Nephron (organoid): ENCODE measurements around the gene FBXL7.

Experiments
- H3K27ac Mint-ChIP-seq, 3 experiments: 2 replicates each; pipeline ENCODE4 v1.8.0; 2020; ENCODE audit warnings: mixed read lengths in 3 of 3, mild to moderate bottlenecking in 2 of 3, moderate library complexity in 1 of 3
- H3K27me3 Mint-ChIP-seq: 2 replicates; pipeline ENCODE4 v1.8.0; 2021; ENCODE audit warnings: low read depth, mild to moderate bottlenecking, moderate library complexity, mixed read lengths
- H3K36me3 Mint-ChIP-seq: 2 replicates; pipeline ENCODE4 v1.8.0; 2020; ENCODE audit warnings: low read depth, mixed read lengths
- H3K4me1 Mint-ChIP-seq: 2 replicates; pipeline ENCODE4 v1.8.0; 2020; ENCODE audit warnings: mixed read lengths
- H3K4me3 Mint-ChIP-seq, 3 experiments: 2 replicates each; pipeline ENCODE4 v1.8.0; 2020; ENCODE audit warnings: mild to moderate bottlenecking in 3 of 3, mixed read lengths in 3 of 3, moderate library complexity in 2 of 3
- H3K9me3 Mint-ChIP-seq: 2 replicates; pipeline ENCODE4 v1.8.0; 2020; ENCODE audit warnings: mixed read lengths
- CTCF ChIP-seq, 3 experiments: fragments of 200-600 bp; sonication (generic); IDR thresholded peaks; one replicate each; pipeline ENCODE4 v1.5.0; 2021; ENCODE audit warnings: antibody characterized with exemption in 3 of 3; ENCODE audit not compliant: unreplicated experiment in 3 of 3

FBXL7 gene

DNA sequence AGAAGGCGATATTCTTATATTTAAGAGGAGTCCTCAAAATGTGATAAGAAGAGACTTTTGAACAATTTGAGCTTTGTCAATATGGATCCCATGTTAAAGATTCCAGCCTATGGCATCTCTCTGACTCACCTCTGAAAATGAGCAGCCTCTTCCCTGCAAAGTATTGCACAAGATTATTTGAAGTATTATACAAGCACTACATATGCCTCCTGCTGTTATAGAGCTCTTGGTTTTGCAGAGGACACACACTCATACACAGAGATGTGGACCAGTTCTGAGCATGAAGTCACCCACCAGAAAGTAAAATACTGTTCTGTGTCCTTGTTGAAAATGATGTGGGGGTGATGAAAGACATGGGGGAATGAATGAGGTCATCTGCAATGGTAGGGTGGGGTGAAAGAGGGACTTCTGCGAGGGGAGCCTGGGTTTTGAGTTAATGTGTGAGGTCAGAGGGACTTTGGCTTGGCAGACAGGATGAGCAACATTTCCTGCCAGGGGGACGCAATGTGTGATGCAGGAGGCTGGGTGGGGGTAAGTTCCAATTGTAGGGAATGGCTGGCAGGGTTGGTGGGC is 25.8 kb downstream of the FBXL7 start:
- Mint-ChIP-seq H3K4me3 (no peak overlapping the region), H3K27me3 (peaks cover 3% of the 10 kb centered on the region), H3K36me3 (peaks cover 36% of the 10 kb centered on the region), H3K4me1 (peaks cover 36% of the 10 kb centered on the region), H3K27ac (no peak overlapping the region), H3K9me3 (peaks cover 3% of the 10 kb centered on the region)
- TF ChIP-seq CTCF (IDR thresholded peaks at IDR 0.05; ENCODE audit: unreplicated experiment in 3 of 3) = no peak

DNA sequence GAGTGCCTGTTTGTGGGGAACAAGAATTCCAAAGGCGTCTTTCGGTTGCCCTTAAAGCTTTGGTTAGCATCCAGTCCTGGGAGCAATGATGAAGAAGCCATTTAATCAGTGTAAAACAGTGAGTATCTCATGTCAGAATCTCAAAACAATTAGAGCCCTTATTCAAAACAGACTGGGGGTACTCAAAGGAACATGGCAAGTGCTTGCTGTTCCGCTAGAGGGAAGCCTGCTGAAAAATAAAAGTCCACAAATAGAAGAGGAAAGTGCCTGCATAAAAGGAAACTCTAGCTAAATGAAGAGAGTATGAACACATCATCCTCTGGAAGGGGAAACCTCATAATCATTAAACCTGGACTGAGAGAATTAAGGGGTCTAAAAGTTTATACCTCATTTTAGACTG is 26.4 kb downstream of the FBXL7 start:
- H3K36me3 Mint-ChIP-seq = peaks cover 36% of the 10 kb centered on the region
- no peak overlapping the region for H3K27ac Mint-ChIP-seq
- TF ChIP-seq CTCF (IDR thresholded peaks at IDR 0.05; ENCODE audit: unreplicated experiment in 3 of 3) = no peak
- peaks cover 30% of the 10 kb centered on the region for H3K4me1 Mint-ChIP-seq
- H3K4me3 Mint-ChIP-seq = no peak overlapping the region
- peaks cover 3% of the 10 kb centered on the region for H3K9me3 Mint-ChIP-seq
- peaks cover 3% of the 10 kb centered on the region for H3K27me3 Mint-ChIP-seq

- Mint-ChIP-seq H3K4me3 (no peak overlapping the region), H3K4me1 (peaks cover 31% of the 10 kb centered on the region), H3K27ac (no peak overlapping the region), H3K9me3 (peaks cover 16% of the 10 kb centered on the region), H3K36me3 (peaks cover 51% of the 10 kb centered on the region), H3K27me3 (peaks cover 3% of the 10 kb centered on the region)
- no peak for TF ChIP-seq CTCF (IDR thresholded peaks at IDR 0.05; ENCODE audit: unreplicated experiment in 3 of 3)
Measured at GRCh38 chr5:15528476-15528875, 28.5 kb downstream of the FBXL7 start.

DNA sequence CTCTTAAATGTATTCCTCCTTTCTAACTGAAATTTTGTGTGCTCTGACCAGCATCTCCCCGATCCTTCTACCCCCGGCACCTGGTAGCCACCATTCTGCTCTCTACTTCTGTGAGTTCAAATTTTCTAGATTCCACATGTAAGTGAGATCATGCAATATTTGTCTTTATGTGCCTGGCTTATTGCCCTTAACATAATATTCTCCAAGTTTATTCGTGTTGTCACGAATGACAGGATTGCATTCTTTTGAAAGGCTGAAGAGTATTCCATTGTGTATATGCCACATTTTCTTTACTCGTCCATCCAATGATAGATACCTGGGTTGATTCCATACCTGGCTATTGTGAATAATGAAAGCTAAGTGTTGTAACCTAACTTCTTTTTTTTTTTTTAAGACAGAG is 29.0 kb downstream of the FBXL7 start:
- H3K4me3 Mint-ChIP-seq = no peak overlapping the region
- H3K9me3 Mint-ChIP-seq = peaks cover 18% of the 10 kb centered on the region
- H3K27ac Mint-ChIP-seq = no peak overlapping the region
- H3K4me1 Mint-ChIP-seq = peaks cover 27% of the 10 kb centered on the region
- H3K27me3 Mint-ChIP-seq = peaks cover 3% of the 10 kb centered on the region
- TF ChIP-seq CTCF (IDR thresholded peaks at IDR 0.05; ENCODE audit: unreplicated experiment in 3 of 3) = no peak
- H3K36me3 Mint-ChIP-seq = peaks cover 53% of the 10 kb centered on the region

- TF ChIP-seq CTCF (IDR thresholded peaks at IDR 0.05; ENCODE audit: unreplicated experiment in 3 of 3) = no peak
- H3K9me3 Mint-ChIP-seq = peaks cover 21% of the 10 kb centered on the region
- peaks cover 54% of the 10 kb centered on the region for H3K36me3 Mint-ChIP-seq
- no peak overlapping the region for H3K27ac Mint-ChIP-seq
- H3K27me3 Mint-ChIP-seq = peaks cover 3% of the 10 kb centered on the region
- H3K4me3 Mint-ChIP-seq = no peak overlapping the region
- peaks cover 19% of the 10 kb centered on the region for H3K4me1 Mint-ChIP-seq
Measured at GRCh38 chr5:15529821-15530220, 29.8 kb downstream of the FBXL7 start.

GRCh38 chr5:15533129-15533893 is 33.3 kb downstream of the FBXL7 start:
- H3K4me1 Mint-ChIP-seq = peaks cover 36% of the 10 kb centered on the region

More at GRCh38 chr5:15533129-15533893, 33.3 kb downstream of the FBXL7 start:
- no peak overlapping the region for H3K4me3 Mint-ChIP-seq
- no peak overlapping the region for H3K27ac Mint-ChIP-seq
- H3K36me3 Mint-ChIP-seq = peaks cover 56% of the 10 kb centered on the region
- H3K27me3 Mint-ChIP-seq = no peaks in the 10 kb centered on the region
- peaks cover 37% of the 10 kb centered on the region for H3K9me3 Mint-ChIP-seq
- TF ChIP-seq CTCF (IDR thresholded peaks at IDR 0.05; ENCODE audit: unreplicated experiment in 3 of 3) = no peak
